IPS DF 19.7 (cell line): Measurements from ENCODE around the gene FRG2.
"Not testable (repeated sequence)": the region's sequence is repeated elsewhere in the genome, so short reads cannot be mapped to it uniquely, and the experiment has no call there.

Experiments
- DNase-seq: peaks from one replicate; pipeline ENCODE4 v3.0.0-alpha.2; 2013; ENCODE audit warnings: low read depth, low spot score

The FRG2 gene

DNA sequence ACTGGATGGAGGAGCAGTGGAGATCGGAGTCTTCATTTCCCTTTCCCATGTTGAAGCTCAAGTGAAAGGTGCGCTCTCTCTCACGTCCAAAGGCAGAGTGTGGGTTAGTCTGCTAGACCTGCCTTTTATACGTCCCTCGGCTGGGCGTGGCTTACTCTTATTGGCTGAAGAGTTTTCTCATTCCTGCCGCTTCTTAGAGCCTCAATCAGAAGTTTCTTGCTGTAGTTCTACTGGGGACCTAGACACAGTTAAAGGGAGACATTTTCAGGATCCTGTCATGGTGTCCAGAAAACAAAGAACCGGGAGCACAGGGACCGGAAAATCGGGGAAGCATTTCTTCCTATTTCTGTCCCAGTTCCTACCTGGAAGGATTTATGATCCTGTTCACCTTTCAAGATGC lies at the start of gene FRG2:
Gene FRG2 (minus strand): TSS at position 101 of the 400 bp plus-strand sequence. CDS start 52 bp downstream, at position 49.
- DNase-seq: not testable (repeated sequence)

DNA sequence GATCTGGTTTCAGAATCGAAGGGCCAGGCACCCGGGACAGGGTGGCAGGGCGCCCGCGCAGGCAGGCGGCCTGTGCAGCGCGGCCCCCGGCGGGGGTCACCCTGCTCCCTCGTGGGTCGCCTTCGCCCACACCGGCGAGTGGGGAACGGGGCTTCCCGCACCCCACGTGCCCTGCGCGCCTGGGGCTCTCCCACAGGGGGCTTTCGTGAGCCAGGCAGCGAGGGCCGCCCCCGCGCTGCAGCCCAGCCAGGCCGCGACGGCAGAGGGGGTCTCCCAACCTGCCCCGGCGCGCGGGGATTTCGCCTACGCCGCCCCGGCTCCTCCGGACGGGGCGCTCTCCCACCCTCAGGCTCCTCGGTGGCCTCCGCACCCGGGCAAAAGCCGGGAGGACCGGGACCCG lies 41.3 kb upstream of the FRG2 start:
- DNase-seq: not testable (repeated sequence)

DNA sequence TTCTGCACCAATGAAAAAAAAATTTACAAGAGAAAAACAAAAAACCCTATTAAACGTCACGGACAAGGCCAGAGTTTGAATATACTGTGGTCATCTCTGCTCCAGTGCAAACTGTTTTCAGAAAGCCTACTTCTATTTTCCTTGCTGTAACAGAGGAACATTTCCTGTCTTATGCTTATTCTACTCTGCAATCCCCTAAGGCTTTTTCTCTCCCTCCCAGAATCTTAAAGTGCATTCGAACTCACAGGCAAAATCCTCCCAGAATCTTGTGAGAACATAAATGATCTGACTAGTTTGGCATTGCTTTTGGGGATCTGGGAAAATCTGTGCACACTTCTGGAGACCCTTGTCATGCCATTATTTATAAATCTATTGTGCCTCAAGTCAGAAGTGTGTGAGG lies 37.7 kb upstream of the FRG2 start:
- not testable (repeated sequence) for DNase-seq

DNA sequence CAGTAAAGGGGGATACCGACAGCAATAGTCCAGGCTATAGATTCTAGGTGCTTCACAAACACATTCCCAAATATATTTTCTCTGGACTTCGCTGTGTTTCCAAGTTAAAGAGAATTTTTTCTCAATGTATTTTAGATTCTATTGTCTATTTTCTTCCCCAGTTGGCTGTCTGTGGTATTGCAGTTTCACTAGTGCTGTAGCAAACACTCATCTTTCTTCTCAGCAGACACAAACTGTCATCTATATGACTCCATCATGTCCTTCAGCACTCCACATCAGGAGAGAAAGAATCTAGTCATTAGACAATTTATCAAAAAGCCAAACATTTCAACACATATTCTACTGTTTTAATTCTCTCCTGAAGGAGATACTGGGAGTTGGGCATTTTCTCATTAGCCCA lies 37.3 kb upstream of the FRG2 start, which contains the start of gene DBET:
Gene DBET (plus strand): TSS at position 161 of the 400 bp plus-strand sequence.
- DNase-seq: not testable (repeated sequence)

DNA sequence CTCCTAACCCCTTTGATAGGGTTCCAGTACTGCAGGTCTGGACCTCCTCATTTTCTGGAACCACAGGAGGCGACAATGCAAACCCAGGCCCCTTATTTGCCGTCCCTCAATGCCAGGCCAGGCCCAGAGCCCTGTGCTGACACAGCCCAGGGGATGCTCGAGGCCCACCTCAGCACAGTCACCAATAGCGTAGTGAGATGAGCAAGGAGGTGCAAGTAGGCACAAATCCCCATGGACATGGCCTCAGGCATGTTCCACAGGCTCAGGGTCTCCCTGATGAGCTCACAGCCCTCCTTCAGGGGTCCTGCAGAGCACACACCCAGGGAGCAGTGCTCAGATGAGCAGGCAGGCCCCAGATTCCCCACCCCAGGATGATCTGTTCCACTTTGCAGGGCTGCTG lies 31.9 kb upstream of the FRG2 start:
- DNase-seq: not testable (repeated sequence)

DNA sequence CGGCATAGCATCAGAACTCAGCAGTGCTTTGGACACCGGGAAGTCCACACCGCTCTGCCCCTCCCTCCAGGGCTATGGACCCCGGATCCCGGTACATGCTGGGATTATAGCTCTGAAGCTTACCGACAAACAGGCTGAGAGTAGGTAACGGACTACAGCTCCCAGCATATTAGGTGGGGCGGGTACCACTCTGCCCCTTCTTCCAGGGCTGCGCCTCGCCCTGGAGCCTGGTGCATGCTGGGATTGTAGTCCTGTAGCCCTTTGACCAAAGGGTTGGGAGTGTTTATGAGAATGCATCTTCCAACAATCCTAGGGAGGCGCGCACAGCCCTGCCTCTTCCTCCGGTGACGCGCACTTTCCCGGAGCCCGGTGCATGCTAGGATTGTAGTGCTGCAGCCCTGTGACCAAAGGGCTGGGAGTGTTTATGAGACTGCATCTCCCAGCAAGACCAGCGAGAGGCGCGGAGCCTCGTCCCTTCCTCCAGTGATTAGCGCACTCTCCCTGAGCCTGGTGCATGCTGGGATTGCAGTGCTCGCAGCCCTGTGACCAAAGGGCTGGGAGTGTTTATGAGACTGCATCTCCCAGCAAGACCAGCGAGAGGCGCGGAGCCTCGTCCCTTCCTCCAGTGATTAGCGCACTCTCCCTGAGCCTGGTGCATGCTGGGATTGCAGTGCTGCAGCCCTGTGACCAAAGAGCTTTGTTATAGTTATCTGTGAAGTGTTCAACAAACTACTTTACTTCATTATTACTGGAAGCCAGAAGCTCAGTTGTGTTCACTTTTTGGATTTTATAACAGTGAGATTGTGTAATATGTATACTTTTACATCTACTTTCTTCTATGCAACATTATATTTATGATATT lies 22.6 kb upstream of the FRG2 start:
- not testable (repeated sequence) for DNase-seq

DNA sequence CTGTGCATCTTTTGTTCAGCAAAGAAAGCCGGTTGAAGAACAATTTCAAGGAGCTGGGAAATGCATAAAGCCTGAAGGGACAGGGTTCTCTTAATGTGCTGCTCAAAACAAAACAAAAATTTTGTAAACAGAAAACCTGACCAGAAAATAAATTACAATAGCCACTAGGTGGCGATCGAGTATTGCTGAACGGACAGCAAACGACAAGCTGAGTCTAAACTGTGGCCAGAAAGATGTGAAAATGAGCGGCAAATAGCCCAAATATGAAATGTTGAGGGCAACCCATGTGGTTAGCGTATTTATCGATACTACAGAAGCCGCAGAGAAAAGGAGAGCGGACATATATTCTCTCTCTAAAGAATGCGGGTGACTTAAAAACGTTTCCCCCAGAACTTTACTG lies 20.6 kb upstream of the FRG2 start:
- DNase-seq: not testable (repeated sequence)

DNA sequence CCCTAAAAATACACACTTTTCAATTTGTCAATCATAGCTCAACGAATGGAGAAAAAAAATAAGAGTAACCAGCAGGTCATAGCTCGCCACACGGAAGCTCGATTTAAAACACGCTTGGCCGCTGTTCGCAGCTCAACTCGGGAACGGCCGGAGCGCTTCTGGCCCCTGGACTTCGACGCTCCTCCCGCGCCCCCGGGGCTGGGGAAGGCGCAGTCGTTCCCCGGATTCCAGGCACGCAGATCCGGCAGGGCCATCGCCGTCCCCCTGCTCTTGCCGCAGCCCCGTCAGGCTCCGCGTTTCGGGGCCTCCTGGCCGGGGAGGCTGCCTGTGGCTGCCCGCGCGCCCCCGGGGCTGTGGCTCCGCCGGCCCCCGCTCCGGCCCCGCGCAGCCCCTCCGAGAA lies 13.8 kb upstream of the FRG2 start:
- DNase-seq: not testable (repeated sequence)

DNA sequence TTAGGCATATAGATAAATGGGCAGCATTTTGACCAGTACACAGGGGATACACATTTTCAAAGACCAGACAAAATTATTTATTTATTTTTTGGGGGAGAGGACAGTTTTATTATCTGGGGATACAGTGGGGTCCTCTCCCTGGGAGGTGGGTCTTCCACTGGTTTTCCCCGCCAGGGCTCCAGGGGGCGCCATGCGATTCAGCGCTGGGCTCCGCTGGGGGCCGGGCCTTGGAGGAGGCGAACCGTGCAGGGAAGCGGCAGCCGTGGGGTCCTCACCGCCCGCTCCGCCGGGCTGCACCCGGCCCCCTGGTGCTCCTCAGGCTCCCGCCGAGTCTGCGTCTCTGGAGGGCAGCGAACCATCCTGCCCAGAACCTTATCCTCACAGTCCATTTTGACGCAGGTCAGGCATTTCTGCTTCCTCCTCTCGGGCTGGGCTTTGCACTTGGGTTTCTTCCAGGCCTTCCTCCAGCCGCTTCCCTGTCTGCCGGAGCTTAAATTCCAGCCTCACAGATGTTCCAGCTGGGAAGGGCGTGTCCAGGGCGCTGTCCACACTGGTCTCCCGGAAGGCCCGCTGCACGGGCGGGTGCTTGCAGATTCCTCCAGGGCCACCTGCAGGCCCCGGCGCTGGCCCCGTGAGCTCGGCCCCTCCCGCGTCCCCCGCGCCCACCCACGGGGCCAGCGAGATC lies 10.8 kb upstream of the FRG2 start:
- DNase-seq: not testable (repeated sequence)

DNA sequence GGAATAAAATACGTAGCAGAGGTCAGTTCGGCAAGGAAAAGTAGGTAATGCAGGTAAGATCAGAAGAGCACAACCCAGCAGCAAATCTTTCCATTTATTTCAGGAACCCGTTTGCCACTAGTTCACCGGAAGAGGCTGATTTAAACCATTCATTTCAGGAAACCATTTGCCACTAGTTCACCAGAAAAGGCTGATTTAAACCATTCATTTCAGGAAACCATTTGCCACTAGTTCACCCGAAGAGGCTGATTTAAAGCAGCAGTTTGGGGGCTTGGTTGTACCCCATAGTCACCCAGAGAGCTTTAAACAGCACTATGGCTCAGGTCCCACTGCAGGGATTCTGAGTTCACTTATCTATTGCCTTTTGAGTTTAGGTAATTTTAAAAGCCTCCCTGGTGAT lies 4.2 kb upstream of the FRG2 start:
- not testable (repeated sequence) for DNase-seq

DNA sequence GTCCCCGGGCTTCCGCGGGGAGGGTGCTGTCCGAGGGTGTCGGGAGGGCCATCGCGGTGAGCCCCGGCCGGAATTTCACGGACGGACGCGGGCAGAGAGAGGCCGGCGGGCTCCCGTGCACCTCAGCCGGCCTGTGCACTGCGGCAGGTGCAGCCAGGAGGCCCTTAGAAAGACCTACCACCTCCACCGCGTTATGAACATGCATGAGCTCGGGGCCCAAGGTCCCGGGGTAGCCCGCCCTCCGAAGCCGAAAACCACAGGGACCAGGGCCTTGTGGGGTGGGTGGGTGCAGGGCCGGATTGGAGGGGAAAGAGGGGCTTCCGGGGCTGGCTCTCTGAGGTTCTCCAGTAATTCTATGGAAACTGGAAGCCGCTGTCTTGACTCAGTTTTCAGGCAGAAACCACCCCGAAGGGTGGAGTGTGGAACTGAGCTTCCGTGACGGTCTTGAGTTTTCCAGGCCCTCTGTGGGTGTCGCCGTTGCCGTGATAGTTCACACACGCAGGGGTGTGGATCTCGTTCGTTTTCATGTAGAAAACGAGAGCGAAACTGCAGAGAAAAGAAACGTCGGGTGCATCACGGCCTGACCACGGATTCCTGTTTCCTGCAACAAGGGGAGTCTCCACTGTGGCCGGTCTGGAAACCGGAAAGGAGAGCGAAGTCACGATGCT lies 4.3 kb downstream of the FRG2 start:
- DNase-seq: not testable (repeated sequence)

DNA sequence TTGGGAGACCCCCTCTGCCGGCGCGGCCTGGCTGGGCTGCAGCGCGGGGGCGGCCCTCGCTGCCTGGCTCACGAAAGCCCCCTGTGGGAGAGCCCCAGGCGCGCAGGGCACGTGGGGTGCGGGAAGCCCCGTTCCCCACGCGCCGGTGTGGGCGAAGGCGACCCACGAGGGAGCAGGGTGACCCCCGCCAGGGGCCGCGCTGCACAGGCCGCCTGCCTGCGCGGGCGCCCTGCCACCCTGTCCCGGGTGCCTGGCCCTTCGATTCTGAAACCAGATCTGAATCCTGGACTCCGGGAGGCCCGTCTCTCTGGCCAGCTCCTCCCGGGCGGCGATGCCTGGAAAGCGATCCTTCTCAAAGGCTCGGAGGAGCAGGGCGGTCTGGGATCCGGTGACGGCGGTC lies 5.1 kb downstream of the FRG2 start:
- not testable (repeated sequence) for DNase-seq

DNA sequence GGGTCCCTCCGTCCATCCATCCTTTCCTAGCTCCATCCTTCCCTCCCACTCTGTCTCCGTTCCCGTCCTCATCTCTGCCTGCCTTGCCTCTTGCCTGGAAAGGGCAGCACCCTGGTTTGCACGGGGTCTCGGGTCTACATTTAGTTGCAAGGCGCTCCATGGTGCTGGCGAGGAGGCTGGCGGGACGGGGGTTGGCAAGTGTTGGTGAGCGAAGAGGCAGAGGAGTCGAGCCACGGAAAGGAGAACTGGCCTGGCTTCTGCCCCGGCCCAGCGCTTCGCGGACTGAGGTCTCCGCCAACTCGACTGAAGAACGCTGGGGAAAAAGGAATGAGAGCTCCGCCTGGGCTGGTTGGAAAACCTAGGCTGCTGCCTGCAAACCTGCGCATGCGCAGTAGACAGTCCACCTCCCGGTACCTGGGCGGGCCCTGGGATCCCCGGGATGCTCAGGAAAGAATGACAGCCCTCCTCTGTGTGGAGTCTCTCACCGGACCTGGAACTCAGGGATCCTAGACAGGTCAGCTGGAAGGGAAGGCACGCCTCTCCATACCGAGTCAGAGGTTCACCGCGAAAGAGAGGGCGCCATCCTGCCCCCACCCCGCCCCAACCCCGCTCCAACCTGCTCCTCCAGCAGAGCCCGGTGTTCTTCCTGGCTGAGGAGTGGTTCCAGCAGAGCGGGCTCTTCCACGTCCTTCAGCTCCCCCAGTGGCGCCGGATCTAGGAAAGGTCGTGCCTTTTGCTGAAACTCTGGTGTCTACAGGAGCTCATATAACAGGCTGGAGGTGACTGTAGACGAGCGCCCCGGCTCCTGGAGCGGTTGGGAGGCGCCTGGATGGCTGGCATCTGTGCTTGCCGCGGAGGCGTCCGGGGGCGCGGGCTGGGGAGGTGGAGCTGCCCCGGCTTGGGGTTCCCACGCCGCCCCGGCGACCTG lies 6.0 kb downstream of the FRG2 start:
- DNase-seq: no peak

DNA sequence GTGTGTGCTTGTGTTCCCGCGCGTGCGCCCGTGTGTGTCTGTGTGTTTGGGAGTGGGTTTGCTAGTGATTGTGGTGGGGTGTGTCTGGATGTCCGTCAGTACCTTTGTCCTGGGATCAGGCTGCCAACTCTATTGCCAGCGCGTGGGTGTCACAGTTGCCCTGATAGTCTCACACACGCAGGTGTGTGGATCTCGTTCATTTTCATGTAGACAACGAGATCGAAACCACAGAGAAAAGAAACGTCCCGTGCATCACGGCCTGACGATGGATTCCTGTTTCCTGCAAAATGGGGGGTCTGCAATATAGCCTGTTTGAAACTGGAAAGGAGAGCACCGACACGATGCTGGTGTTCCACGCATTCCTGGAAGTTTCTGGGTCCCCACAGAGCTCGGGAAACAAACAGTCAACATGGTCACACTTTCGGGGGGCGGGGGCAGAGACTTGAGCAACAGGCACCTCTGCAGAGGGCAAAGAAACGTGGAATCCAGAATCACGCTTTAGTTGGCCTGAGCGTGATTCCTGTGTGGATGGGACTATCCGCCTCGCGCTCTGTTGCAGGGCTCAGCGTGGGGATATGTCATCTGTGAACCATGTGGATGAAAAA lies 7.1 kb downstream of the FRG2 start:
- DNase-seq: not testable (repeated sequence)

DNA sequence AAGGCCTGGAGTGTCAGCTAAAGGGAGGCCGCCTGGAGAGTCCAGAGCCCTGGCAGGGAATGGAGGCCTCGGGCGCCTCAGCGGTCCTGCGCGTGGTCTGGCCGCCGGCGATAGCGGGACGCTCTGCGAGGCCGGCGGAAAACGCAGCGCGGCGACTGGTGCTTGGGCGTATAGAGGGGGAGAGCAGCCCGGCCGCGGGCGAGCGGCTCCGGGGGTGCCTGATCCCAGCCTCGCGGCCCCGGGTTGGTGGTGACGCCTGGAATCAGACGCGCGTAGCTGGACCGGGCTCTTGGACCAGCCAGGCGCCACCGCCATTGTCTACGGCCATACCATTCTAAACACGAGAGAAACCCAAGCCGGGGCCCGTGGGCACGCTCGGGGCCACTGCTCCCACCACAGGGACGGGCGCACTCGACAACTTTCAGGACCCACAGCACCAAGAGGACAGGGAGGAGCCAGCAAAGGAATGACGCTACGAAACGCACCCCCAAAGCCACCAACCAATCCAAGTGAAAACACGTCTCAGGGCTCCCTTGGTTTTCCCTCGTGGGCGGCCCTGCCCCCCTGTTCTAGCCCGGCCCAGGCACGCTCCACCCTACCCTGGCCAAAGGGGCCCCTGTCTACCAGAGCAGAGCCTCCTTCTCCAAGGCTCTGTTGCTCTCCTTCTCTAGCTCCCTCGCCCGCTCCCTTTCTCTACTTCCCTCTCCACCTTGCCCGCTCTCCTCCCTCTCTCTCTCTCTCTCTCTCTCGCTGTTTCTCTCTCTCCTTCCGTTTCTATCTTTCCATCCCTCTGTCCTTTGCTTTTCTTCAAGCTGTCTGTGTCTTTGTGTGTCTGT lies 7.8 kb downstream of the FRG2 start:
- no peak for DNase-seq

DNA sequence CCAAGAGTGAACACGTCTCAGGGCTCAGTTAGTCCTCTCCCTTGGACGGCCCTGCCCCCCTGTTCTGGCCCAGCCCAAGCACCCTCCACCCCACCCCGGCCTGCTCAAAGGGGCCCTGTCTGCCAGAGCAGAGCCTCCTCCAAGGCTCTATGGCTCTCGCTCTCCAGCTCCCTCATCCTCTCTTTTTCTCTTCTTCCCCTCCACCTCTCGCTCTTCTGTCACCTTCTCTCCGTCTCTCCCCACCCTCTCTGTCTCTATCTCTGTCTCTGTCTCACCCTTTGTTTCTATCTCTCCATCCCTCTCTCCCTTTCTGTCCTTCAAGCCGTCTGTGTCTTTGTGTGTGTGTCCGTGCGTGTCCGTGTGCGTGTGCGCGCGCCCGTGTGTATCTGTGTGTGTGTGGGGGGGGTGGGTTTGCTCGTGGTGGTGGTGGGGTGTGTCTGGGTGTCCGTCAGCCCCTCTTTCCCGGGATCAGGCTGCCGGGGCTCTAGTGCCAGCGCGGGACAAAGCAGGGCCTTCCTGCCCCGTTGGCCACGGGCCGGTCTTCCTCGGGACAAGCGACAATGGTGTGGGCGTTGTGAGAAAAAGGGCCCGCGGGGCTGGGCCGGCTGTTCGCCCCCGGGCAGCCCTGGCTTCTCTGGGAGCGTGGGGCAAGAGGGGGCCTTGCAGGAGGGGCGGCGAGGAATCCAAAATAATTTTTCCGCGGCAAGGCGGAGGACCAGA lies 8.7 kb downstream of the FRG2 start:
- DNase-seq: no peak

DNA sequence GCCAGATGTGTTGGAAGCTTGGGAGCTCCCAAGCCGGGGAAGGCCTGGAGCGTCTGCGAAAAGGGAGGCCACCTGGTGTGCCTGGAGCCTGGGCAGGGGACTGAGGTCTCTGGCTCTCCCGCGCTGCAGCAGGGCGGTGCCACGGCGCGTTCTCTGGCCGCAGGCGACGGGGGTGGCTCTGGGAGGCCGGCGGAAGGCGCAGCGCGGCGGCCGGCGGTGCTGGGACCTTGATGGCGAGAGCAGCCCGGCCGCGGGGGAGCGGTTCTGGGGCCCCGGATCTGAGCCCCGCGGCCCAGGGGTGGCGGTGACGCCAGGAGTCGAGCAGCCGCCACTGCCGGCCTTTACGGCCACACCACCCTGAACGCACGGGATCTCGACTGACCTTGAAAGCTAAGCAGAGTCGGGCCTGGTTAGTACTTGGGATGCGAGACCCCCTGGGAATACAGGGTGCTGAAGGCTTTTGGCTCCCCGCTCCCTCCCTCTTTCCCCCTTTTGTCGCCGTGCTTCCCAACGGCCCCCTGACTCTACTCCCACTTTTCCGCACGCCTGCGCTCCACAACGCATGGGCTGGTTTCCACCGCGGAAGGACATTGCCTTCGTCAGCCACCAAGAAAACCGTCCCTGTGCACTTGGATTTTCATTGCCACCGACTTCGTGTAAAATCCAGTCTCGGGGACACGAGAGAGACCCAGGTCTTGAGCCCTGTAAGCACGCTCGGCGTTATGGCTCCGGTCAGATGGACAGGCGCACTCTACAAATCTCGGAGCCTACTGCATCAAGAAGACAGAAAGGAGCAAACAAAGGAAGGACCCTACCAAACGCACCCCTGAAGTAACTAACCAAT lies 9.5 kb downstream of the FRG2 start:
- no peak for DNase-seq
